NCI-H526 treated with DMSO at 0.1 percent for 48 hours (cell line): Measurements from ENCODE around the gene TBCK.

Experiments used
- DNase-seq: peaks from one replicate; lab custom pipeline; 2025; lab: John Stamatoyannopoulos, UW

Gene TBCK

GRCh38 chr4:106286611-106287010 is 29.4 kb downstream of the TBCK start:
- DNase-seq = no peak

- no peak for DNase-seq
Observed at GRCh38 chr4:106284227-106284626, 31.8 kb downstream of the TBCK start.

DNA sequence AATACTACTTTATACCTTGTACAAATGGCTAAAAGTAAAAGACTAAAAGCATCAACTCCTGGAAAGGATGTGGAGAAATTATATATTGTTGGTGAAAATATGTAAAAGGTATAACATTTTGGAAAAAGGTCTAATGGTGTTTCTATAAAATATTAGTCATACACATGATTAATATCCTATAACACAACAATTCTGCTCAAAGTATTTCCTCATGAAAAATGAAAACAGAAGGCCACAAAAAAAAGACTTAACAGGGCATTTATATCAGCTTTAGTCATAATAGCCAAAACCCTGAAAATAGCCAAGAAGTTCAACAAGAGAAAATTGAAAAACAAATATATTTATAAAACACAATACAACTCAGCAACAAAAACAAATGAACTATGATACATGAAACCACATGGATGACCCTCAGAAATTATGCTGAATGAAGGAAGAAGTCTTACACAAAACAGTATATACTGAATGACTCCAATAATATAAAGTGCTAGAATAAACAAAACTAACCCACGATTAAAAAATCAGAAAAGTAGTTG is 38.8 kb downstream of the TBCK start:
- DNase-seq = no peak

DNA sequence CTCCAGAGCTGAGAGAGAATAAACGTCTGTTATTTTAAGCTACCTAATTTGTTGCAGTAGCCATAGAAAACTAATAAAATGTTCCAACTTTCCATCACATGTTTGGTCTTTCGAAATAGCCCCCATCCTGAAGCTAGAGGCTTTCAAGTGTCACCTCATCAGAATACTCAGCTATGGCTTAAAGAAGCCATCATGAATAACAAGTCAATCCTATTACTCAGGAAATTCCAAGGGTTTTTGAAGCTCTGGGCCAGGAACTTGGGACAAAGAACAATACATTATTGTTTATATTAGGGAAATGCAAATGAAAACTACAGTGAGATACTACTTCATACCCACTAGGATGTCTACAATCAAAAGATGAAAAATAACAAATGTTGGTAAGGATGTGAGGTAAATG is 42.2 kb downstream of the TBCK start:
- DNase-seq = no peak

GRCh38 chr4:106270736-106271135 is 45.3 kb downstream of the TBCK start:
- no peak for DNase-seq

DNA sequence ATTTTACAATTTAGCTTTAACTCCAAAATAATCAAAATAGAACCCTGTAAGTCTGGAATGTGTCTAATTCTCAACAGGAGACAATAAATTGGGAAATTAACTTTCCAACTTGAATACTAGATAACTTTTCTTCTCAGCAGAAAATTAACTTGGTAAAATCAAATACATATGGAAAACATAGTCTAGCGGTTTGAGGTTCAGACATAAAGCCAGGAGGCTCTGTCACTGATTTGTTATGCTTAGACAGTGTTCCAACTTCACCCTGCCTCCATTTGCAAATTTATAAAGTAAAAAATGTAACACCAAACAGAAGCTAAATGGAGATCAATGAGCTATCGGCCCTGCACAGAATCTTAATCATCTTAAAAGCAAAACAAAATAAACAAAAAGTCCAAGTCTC is 46.3 kb downstream of the TBCK start:
- DNase-seq = no peak

DNA sequence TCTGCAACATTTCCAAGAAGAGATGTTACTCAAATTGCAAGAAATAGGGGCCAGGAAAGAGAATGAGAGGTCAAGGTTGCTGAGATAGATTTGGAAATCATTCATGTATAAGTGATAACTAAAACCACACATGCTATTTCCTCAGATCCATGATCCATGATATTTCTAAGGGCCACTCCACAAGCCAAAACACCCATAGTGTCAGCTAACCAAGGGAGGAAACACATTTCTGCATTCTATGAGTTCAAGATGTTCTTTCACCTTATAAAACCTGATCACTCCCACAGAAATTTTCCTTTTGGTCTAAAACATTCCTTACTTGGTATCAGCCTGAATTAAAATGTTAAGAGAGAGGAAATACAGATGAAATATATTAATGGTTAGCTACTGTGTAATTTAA is 47.2 kb downstream of the TBCK start:
- DNase-seq = no peak

- DNase-seq = peak; percentile 11
Observed at GRCh38 chr4:106266201-106266600, 49.8 kb downstream of the TBCK start.

DNA sequence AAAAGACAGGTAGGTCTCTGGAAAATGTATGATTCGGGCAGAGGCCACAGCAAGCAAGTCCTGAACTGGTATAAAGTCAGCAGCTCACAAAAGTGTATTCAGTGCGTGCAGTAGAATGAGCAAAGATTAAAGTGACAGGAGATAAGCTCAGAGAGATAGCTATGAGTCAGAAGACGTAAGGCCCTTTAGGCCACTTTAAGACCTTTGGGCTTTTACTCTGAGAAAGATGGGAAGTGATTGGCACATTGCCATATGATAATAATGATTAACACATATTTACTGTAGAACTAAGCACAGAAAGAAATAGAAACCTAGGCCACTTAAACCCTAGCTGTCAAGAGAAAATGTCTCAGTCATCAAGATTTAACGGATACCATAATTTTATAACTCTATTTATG is 51.7 kb downstream of the TBCK start:
- DNase-seq = no peak

GRCh38 chr4:106263594-106264330 is 52.2 kb downstream of the TBCK start:
- DNase-seq = no peak

GRCh38 chr4:106261980-106262379 is 54.0 kb downstream of the TBCK start:
- DNase-seq = no peak

GRCh38 chr4:106258145-106259045 is 57.6 kb downstream of the TBCK start:
- DNase-seq = no peak

- DNase-seq = no peak
Observed at GRCh38 chr4:106256190-106256589, 59.8 kb downstream of the TBCK start.

GRCh38 chr4:106255195-106255594 is 60.8 kb downstream of the TBCK start:
- no peak for DNase-seq

- DNase-seq = no peak
Observed at GRCh38 chr4:106253364-106254129, 62.5 kb downstream of the TBCK start.

- no peak for DNase-seq
Observed at GRCh38 chr4:106247600-106247999, 68.4 kb downstream of the TBCK start.

GRCh38 chr4:106246441-106246840 is 69.6 kb downstream of the TBCK start:
- no peak for DNase-seq

- DNase-seq = no peak
Observed at GRCh38 chr4:106245176-106245575, 70.8 kb downstream of the TBCK start.

GRCh38 chr4:106240699-106241098 is 75.3 kb downstream of the TBCK start:
- DNase-seq = no peak

DNA sequence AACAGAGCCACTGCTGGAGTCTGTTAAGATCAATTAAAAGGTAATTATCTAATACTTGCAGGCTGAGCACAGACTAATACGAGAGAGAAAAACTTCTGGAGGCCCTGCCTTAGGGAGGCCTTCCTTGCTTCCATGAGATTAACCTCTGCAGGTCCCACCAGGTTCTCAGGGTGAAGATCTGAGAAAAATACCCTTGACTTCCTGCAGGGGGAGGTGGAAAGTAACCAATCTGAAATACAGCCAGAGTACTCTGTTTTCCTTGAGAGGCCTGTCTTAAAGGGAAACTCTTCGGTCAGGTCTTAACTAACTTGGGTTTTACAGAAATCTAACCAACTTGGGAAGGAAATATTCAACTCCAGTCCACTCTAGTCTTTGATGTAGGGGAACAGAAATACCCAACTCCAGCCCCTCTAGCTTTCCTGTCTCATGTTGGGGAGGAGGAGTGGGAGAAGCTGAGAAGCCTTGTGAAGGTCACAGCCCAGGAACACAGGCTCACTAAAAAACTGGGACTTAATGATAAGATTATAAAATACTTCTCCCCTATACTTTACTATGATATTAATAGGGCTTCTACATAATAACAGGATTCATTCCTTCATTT is 77.1 kb downstream of the TBCK start:
- DNase-seq = peak; percentile 6

- no peak for DNase-seq
Observed at GRCh38 chr4:106231931-106232330, 84.1 kb downstream of the TBCK start.

DNA sequence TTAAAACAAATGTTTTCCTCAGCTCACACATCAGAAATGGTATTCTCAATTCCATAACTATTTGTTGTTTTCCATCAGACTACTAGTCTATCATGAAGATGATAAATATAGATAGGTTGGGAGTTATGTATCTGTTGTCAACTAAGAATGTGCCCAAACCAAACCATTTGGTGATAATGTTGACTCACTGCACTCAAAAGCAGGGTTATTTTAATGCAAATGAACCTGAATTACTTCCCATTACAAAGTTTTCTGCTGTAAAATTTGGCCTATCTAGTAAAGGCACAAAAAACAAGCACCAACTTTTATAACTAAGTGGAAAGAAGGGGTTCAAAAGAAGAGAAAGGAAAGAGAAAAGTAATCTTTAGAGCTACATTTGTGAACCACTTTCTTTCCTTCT is 93.5 kb downstream of the TBCK start:
- DNase-seq = no peak
